RPMI8226 (cell line): ENCODE results near the gene USF1.

Source experiments
- DNase-seq: peaks from one replicate; pipeline ENCODE4 v3.0.0-alpha.2; 2015

The USF1 gene, protein sequence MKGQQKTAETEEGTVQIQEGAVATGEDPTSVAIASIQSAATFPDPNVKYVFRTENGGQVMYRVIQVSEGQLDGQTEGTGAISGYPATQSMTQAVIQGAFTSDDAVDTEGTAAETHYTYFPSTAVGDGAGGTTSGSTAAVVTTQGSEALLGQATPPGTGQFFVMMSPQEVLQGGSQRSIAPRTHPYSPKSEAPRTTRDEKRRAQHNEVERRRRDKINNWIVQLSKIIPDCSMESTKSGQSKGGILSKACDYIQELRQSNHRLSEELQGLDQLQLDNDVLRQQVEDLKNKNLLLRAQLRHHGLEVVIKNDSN

GRCh38 chr1:161045736-161046604 lies at the start of gene USF1:
Gene USF1, minus strand, starts transcription at chr1:161045977. Its CDS starts 2,702 bp downstream, at chr1:161043275.
- peak; percentile 98 for DNase-seq

DNA sequence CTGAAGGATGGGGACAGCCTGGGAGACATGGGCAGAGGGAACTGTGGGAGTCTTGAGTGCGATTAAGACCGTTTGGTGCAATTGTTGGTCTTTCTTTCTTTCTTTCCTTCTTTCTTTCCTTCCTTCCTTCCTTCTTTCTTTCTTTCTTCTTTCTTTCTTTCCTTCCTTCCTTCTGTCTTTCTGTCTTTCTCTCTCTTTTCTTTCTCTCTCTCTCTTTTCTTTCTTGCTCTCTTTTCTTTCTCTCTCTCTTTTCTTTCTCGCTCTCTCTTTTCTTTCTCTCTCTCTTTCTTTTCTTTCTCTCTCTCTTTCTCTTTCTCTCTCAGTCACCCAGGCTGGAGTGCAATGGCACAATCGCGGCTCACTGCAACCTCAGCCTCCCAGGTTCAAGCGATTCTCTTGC lies 49.5 kb upstream of the USF1 start:
- no peak for DNase-seq

DNA sequence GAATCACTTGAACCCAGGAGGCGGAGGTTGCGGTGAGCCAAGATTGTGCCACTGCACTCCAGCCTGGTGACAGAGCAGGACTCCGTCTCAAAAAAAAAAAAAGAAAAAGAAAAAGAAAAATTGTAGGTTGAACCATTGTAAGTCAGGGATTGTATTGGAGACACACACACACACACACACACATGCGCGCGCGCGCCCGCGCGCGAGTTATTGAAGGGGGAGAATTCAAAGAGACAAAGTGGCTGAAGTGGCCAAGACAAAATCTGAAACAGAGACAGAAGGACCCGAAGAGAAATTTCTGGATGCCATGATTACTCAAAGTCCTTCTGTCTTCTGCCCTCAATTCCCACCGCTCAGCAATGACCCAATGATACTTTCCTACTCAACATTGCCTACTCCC lies 48.7 kb upstream of the USF1 start:
- DNase-seq: no peak

- no peak for DNase-seq
These were observed 46.8 kb upstream of the USF1 start for GRCh38 chr1:161092621-161093028.

- no peak for DNase-seq
These were observed 46.2 kb upstream of the USF1 start for GRCh38 chr1:161091796-161092507.

GRCh38 chr1:161091093-161091492 lies 45.3 kb upstream of the USF1 start:
- DNase-seq: no peak

- DNase-seq: no peak
These were observed 44.8 kb upstream of the USF1 start for GRCh38 chr1:161090617-161091016.

GRCh38 chr1:161089938-161090337 lies 44.2 kb upstream of the USF1 start:
- DNase-seq: no peak

DNA sequence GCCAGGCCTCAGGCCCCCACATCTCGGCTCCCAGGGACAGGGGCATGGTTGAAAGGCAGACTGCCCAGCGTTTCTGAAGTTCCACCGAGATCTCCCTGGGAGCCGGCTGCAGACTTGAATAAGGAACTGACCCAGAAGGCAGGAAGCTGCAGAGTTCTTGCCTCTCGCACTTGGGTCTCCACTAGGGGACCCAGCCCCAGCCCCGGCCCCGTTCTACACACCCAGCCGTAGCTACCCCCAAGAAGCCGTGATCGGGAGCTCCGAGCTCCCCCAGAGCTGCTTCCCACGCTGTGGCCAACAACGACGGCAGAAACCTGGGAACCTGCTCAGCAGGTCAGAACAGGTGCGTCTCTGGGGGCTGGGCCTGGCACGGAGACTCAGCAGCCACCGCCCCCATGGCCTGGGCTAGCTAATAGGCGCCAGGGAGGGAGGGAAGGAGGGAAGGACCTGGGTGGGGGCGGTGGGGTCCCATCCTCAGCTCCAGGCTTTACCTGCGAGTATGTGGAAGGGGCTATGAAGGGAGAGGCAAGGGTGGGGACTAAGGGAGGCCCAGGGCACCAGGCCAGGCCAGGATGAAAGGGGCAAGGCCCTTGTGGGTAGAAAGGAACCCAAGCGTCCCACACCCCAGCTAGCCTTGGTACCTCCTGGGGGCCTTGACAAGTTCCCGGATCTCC lies 43.6 kb upstream of the USF1 start, which contains the start of gene NECTIN4:
Gene NECTIN4 (minus strand): TSS at position 308 of the 674 bp plus-strand sequence. CDS start 262 bp downstream, at position 46.
- no peak for DNase-seq

- DNase-seq: no peak
These were observed 42.9 kb upstream of the USF1 start for GRCh38 chr1:161088587-161089110.

DNA sequence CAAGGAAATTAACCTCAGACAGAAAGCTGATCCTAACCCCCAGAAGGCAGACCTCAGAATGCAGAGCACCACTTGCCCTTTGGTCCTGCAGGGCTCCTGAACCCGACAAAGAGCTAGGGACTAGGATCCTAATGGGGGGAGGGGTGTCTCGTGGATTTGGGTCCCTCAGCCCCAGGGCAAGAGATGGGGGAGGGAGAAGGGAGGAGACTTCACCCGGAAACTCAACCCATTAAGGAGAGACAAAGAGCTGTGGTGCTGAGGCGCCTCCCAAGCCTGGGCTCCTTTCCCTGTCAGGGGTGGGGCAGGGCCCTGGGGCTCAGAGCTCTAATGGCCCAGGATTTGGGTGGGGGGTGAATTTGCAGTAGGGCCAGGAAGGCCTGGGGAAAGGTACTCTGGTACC lies 40.7 kb upstream of the USF1 start:
- DNase-seq: no peak

- DNase-seq: no peak
These were observed 39.4 kb upstream of the USF1 start for GRCh38 chr1:161085165-161085564.

- DNase-seq: no peak
These were observed 38.8 kb upstream of the USF1 start for GRCh38 chr1:161084597-161084988.

DNA sequence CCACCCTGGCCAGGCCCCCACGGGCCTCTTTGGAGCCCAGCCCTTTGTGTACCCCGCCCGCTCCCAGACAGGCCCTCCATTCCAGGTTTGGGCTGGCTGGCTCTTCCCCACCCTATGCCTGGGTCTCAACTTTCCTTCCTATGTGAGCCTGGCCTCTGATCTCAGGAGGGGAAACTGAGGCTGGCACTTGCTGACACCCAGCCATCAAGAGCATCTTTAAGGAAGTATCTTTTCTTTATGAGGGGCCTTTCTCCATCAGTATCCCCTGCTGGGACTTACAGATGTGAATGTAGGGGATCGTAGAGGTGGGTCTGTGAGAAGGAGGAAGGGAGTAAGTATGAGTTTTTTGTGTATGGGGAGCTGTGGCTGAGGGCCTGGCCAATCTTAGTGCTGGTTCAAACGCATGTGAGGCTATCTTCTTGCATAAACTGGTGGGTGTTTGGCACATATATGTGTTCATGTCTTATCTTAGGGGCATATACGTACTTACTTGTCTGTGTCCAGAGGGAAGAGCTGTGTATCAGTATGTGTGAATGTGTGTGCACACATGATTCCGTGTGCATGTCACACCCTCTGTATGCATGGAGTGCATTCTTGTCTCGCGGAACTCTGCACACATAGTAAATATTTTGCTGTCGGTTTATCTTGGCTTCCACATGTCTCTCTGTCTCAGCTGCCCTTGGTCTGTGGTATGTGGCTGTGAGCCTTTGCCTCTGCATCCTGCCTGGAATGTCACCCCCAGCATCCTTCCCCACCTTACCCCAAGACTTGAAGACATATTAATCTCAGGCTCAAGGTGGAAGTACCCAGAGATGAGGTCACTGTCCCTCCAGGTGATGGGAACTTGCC lies 38.2 kb upstream of the USF1 start:
- no peak for DNase-seq

DNA sequence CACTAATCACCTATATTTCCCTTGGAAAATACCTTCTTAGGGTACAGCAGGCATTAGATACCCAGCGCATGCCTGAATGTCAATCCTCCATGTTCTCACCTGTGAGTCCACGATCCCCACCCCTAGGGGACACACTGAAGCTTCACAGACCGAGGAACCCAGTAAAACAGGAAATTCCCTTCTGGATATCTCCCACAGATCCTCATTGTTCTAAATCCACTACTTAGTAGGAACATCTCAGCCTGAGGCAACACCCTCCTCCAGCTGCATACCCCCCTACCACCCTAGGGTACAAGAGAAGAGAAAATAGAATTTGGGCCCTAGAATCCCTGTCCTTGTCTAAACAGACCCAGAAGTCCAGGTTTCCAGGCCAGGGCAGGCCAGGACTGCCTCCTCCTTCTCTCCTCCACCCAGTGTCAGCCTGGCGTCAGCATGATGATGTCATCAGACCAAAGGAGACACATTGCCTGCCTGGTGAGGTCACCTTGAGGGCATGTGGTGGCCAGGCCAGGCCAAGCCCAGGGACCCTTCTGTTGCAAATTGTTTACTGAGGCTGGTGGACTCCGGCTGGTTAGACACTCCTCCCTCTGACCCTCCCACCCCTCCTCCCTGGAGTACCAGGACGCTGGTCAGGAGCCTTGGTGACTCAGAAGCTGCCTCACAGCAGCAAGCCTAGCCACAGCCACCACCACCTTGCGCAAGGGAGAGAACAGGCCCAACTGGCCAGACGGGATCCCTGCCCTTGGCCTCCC lies 37.4 kb upstream of the USF1 start:
- DNase-seq: no peak

- no peak for DNase-seq
These were observed 36.7 kb upstream of the USF1 start for GRCh38 chr1:161082483-161082882.

DNA sequence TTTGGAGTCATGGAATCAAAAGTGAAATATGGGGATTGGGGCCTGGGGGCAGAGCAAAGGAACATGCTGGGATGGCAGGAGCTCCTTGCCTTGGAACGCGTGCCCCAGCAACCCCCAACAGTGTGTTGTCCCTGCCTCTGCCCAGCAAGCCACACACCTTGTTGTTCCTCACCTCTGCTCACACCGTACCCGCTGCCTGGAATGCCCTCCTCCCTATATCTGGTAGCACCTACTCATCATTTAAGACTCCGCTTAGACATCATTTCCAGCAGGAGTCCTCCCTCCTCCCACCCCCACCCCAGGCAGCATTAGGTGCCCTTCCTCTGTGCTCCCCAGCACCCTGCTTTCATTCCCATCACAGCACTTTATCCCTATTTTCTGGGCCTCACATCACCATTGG lies 35.7 kb upstream of the USF1 start:
- DNase-seq: no peak

DNA sequence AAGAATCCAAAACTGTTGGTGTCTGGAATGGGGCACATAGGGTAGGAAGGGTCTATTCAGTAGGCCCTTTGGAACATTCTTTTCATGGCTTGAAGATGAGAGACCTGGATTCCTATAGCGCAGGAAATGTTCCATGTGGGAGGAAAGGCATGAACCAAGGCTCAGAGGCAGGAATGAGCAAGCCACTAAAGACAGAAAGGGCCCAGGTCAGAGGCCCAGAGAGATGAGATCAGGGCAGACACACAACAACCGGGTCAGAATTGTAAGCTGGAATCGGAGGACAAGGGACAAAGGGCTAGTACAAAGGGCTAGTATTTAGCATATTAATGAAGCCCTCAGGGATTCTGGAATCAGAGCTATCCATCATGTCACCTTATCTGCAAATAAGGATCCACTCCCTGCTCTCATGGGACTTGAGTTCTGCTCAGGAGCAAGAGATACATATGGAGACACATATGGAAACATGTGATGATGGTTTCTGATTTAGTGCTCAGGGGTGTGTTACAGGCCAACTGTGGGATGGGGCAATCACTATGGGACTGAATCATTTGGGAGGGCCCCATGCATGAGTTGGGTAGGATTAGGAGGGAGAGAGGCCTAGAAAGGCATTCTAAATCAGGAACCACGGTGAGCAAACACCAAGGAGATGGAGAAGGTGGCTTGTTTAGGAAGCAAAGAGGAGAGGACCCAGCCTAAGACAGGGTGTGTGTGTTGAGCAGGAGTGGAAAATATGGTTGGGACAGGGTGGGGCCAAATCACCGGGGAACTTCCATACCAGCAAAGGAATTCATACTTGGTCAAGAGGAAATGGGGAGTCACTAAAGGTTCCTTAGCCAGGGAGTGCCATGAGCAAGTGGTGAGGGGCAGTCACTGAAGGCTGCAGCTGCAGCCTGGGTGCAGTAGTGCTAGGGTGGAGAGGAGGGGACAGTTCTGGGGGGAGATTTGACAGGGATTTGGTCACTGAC lies 34.9 kb upstream of the USF1 start:
- DNase-seq: no peak

DNA sequence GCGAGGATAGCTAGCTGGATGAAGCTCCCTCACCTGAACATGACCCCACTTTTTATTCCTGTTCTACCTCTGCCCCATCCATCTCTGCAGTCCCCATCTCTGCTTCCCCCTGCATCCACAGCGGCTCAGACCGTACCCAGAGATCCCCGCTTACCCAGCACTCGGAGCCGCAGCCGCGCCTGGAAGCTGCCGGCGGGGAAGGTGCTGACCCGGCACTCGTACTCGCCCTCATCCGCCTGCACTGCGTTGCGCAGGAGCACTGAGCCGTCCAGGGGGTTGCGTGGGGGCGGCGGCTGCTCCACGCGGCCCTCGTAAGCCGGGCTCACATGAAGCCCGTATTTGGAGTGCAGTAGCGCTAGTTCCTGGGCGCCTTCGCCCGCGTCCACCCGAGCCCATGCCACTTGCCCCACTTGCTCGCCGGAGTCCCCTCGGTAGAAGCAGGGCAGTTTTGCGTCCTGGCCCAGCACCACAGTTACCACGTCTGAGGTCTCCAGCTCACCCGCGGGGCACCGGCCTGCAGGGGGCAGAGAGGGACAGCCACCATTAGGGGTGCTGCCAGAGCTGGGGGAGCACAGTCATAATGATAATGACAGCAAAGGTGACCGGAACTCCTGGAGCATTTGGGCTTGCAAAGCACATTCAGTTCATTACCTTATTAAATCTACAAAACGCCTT lies 33.8 kb upstream of the USF1 start:
- DNase-seq: no peak
